ENCODE measurements around the gene FGD2. TPM values are rescaled to one million over a fixed set of nuclear protein-coding genes. Genes with fewer than 3 reads are reported as not detected.

FGD2 gene
- total and polyA plus RNA-seq, 12 donors, result 1.0 to 22.1 (median 2.5) TPM

DNA sequence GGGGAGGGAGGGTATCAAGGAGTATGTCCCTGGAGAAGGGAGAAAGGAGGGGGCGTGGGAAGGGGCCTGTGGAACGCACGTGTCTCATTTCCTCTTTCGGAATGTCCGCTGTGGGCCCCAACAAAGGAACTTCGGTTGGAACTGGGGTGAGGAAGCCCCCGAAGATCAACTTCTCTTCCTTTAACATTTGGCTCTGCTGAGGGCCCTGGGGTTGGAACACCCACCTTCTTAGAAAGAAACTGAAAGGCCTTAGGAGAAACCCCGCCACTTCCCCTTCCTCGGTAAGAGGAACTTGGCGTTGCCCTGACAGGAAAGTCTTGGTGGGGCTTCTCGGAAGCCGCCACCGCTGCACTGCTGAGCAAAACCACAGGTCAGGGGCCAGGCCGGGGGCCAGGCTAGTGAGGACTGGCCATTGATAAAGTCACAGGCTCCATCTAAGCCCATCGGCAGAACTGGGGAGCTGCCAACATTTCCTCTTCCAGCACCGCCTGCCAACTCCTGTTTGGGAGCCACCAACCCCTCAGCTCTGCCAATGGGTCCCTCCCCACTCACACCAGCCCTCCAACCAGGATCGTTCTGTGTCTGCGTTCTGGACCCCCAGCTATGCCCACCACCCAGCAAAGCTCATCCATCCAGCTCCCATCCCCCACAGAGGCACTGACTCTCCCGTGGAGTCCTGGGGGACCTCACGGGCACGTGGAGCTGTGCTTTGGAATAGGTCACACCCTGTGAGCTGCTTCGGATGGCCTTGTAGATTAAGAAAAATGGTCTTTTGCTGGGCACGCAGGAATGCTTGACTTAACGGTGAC lies 44.8 kb downstream of the FGD2 start:
- peak overlapping the region in 9 of 10 donors; percentile 22 to 93 (median 59) for H3K27ac ChIP-seq
- intact Hi-C loops (cut with DNase I), result loop anchor here in 4 of 10 donors (2.0 to 5.0 kb wide), 4 partner anchors 53 to 123 kb away; no protein-coding TSS in a partner anchor

DNA sequence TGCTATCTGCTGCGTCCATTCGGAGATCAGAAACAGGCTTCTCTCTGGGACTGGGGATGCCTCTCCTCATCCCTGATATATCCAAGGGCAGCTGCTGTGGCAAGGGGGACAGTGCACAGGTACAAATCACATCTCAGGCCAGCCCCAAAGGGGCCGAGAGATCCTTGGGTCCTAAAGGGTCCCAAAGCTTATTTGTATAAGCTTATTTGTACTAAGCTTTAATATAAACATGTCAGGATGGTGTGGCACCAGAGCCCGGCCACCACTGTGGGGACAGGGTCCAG lies 45.3 kb downstream of the FGD2 start:
- Histone ChIP-seq H3K9me3 (no peaks in the 10 kb centered on the region), H3K36me3 (no peaks in the 10 kb centered on the region), H3K4me1 (peaks cover 6 to 58% (median 19%) of the 10 kb centered on the region in 9 donors), H3K27me3 (no peaks in the 10 kb centered on the region), H3K27ac (peak overlapping the region in 7 of 10 donors; percentile 32 to 93 (median 59)), H3K4me3 (peak overlapping the region in 1 of 10 donors; percentile 31)
- WGBS, 2 donors, result 85 to 89% methylated on average over 4 of the region's 4 CpGs
- TF ChIP-seq, protein P1, sequence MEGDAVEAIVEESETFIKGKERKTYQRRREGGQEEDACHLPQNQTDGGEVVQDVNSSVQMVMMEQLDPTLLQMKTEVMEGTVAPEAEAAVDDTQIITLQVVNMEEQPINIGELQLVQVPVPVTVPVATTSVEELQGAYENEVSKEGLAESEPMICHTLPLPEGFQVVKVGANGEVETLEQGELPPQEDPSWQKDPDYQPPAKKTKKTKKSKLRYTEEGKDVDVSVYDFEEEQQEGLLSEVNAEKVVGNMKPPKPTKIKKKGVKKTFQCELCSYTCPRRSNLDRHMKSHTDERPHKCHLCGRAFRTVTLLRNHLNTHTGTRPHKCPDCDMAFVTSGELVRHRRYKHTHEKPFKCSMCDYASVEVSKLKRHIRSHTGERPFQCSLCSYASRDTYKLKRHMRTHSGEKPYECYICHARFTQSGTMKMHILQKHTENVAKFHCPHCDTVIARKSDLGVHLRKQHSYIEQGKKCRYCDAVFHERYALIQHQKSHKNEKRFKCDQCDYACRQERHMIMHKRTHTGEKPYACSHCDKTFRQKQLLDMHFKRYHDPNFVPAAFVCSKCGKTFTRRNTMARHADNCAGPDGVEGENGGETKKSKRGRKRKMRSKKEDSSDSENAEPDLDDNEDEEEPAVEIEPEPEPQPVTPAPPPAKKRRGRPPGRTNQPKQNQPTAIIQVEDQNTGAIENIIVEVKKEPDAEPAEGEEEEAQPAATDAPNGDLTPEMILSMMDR (IDR thresholded peaks at IDR 0.05), result no peak
- peak in 1 of 8 donors; percentile 4 for ATAC-seq
- intact Hi-C loops (cut with DNase I), result loop anchor here in 8 of 10 donors (1.0 to 5.0 kb wide), 7 partner anchors 52 to 160 kb away; partner anchors contain the start of gene PIM1 (in 1 of the 8)
- DNase-seq, result no peak

More for the DNA sequence above, 44.8 kb downstream of the FGD2 start:
- TF ChIP-seq, protein P1 (IDR thresholded peaks at IDR 0.05), result no peak
- Histone ChIP-seq H3K4me3 (peak overlapping the region in 2 of 10 donors; percentile 9 to 31), H3K27me3 (no peaks in the 10 kb centered on the region), H3K36me3 (no peaks in the 10 kb centered on the region), H3K9me3 (no peaks in the 10 kb centered on the region), H3K4me1 (peaks cover 6 to 58% (median 19%) of the 10 kb centered on the region in 9 donors)
- WGBS, 2 donors, result 54 to 68% methylated on average over 24 of the region's 24 CpGs
- peak; percentile 50 to 83 (median 72) for ATAC-seq
- peak; percentile 64 to 71 for DNase-seq

DNA sequence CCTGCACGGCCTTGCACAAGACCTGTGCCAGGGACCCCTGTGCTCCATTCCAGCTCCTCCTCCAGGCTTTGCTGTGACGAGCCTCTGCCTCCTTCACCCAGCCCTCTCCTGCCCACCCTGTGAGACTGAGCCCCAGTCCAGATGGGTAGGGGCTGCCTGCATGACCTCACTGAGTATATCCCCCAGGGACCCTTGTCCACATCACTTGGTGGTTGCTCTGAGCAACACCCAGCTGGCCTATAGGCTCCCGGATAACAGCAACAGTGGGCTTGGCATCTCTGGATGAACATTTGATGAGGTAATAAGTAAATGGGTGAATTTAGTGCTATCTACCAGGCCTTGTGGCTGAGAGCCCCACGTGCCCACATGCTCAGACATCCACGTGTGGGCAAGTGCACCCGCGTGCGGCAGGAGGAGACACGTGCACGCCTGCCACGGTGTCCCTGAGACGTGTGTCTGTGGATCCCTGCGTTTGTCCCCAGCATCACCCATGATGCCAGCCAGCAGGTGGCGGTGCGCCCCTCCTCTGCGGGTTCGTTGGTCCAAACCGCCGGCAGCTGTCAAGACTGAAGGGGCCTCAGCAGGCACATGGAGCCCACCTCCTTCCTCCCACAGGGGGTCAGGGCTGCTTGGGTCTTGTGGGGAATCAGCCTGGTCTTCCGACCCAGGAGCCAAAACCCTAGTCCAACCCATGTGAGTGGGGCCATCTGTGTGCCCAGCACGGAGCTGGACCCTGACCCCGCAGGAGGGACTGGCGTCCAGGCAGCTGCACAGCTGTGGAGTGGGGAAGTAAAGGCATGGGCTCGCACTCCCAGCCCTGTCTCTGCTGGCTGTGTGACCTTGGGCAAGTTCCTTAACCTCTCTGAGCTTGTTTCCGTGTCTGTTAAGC lies 45.9 kb downstream of the FGD2 start:
- Histone ChIP-seq H3K27me3 (no peaks in the 10 kb centered on the region), H3K4me1 (peaks cover 6 to 58% (median 19%) of the 10 kb centered on the region in 9 donors), H3K27ac (peak overlapping the region in 5 of 10 donors; percentile 46 to 93 (median 73)), H3K9me3 (no peaks in the 10 kb centered on the region), H3K36me3 (no peaks in the 10 kb centered on the region), H3K4me3 (peak overlapping the region in 1 of 10 donors; percentile 31)
- ATAC-seq, result peak; percentile 77 to 90 (median 83)
- TF ChIP-seq, protein P1 (IDR thresholded peaks at IDR 0.05), result peak; percentile 80 to 94 (median 91)
- 22 to 23% methylated on average over 25 of the region's 25 CpGs for WGBS, 2 donors
- DNase-seq, result peak; percentile 88 to 93
- intact Hi-C loops (cut with DNase I), result loop anchor here in 9 of 10 donors (1.0 to 5.0 kb wide), 7 partner anchors 51 to 159 kb away; partner anchors contain the start of gene PIM1 (in 2 of the 9)
